Spleen (tissue), 7 donors: ENCODE measurements around the gene EVC.

Source experiments
- CTCF ChIP-seq, 11 experiments: fragments of 200-600 bp in 7 of 11; fragments of 450-650 bp in 4 of 11; sonication (generic) in 4 of 11; IDR thresholded peaks in 8 of 11; conservative IDR thresholded peaks in 3 of 11; 1 replicate in 7 of 11; 2 replicates in 4 of 11; pipeline versions ENCODE4 v1.4.0 to v1.8.0; 2016 to 2021; ENCODE audit warnings: antibody characterized with exemption in 11 of 11, inconsistent platforms in 4 of 11, mild to moderate bottlenecking in 1 of 11
- POLR2AphosphoS5 ChIP-seq, 3 donors: sonication (generic); formaldehyde crosslinking; IDR thresholded peaks; one replicate each; pipeline ENCODE4 v1.5.1; 2017; ENCODE audit warnings: antibody characterized with exemption in 3 of 3
- donor health status: DM: no; HTN: no; CAD: no; lungs with moderate emphysema.
- donor health status: DM: no; HTN: no; CAD: no.
- donor health status: DM: no; HTN: no; CAD: no.

- TF ChIP-seq POLR2AphosphoS5 (IDR thresholded peaks at IDR 0.05) (no peak), CTCF (IDR thresholded peaks at IDR 0.05 in 8 of 11, conservative IDR thresholded peaks at IDR 0.05 in 3 of 11) (no peak)
These were observed 10.5 kb upstream of the EVC start for GRCh38 chr4:5700459-5700858.
